Erythroblast (primary cell): Measurements from ENCODE around the gene TBX19.

ENCODE experiments used
- GATA1 ChIP-seq: IDR thresholded peaks from 2 replicates; pipeline ENCODE4 v1.6.1; 2011; ENCODE audit warnings: low read depth, mild to moderate bottlenecking, control low read depth, low read length, moderate library complexity
- POLR2A ChIP-seq: IDR thresholded peaks from 2 replicates; pipeline ENCODE4 v1.6.1; 2011; ENCODE audit warnings: mild to moderate bottlenecking, low read length

DNA sequence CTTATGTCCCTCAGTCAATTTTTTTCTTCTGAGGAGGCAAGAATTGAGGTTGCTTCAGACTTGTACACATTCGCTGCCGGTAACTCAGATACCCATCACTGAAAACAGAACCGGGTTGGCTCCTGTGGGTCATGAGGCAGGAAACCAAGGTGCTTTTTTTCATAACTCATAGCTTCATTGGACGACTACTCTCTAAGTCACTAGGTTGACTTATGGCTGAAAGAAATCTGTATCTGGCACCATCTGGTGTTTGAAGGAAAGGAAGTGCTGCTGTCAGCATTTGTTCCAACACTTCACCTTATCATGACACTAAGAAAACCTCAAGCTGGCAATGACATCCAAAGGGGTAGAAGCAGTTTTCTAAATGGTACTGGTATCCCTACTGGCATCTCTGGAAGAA, 82.3 kb downstream of the TBX19 start:
- TF ChIP-seq POLR2A, result no peak
- no peak for TF ChIP-seq GATA1
